Testis (tissue), 3 donors: Measurements from ENCODE around the gene ANKRD28. TPM values are rescaled to one million over a fixed set of nuclear protein-coding genes. Genes with fewer than 3 reads are reported as not detected.

Source experiments
- DNase-seq: peaks from one replicate; pipeline ENCODE4 v3.0.0-alpha.2; 2019
- H3K27ac ChIP-seq, 2 donors: fragments of 200-600 bp; sonication (generic); one replicate each; pipeline ENCODE4 v1.5.1; 2019
- H3K27me3 ChIP-seq: fragments of 200-600 bp; sonication (generic); one replicate; pipeline ENCODE4 v1.5.1; 2019
- H3K36me3 ChIP-seq: fragments of 200-600 bp; sonication (generic); one replicate; pipeline ENCODE4 v1.5.1; 2017; ENCODE audit warnings: low read depth; ENCODE audit errors: missing control alignments
- H3K4me1 ChIP-seq: fragments of 200-600 bp; sonication (generic); one replicate; pipeline ENCODE4 v1.5.1; 2019
- H3K4me3 ChIP-seq, 2 donors: fragments of 200-600 bp; sonication (generic); one replicate each; pipeline ENCODE4 v1.5.1; 2017 to 2019
- H3K9me3 ChIP-seq: fragments of 200-600 bp; sonication (generic); one replicate; pipeline ENCODE4 v1.5.1; 2017
- CTCF ChIP-seq, 3 experiments: fragments of 450-650 bp in 2 of 3; fragments of 200-600 bp in 1 of 3; sonication (generic) in 1 of 3; IDR thresholded peaks; one replicate each; pipeline ENCODE4 v1.5.1; 2016 to 2019; ENCODE audit warnings: antibody characterized with exemption in 3 of 3, mild to moderate bottlenecking in 2 of 3, moderate library complexity in 1 of 3
- POLR2A ChIP-seq: fragments of 450-650 bp; IDR thresholded peaks from one replicate; pipeline ENCODE4 v1.6.1; 2017; ENCODE audit warnings: antibody characterized with exemption, mild to moderate bottlenecking, moderate library complexity
- WGBS, 2 donors: methylation state at CpG; one replicate each; pipeline ENCODE4 v1.1.5; 2018; 5-methylcytosine and 5-hydroxymethylcytosine counted together
- intact Hi-C: fragments of 100-400 bp; cut with DNase I; formaldehyde crosslinking; loops from one replicate; pipeline ENCODE4 v1.15.1; 2023; ENCODE audit warnings: low total_unique reads
- polyA plus RNA-seq: library from polyadenylated mRNA; stranded (reverse); fragments of 350-450 nt; fragmentation: Illumina TruSeq; extraction: RNeasy Lipid Tissue Mini Kit (QIAGEN cat#74804); gene quantifications from one replicate; pipeline ENCODE4 v1.2.3, GENCODE V29; 2014; ENCODE audit warnings: low read depth, low replicate concordance; ENCODE audit not compliant: insufficient read depth
- total RNA-seq, 2 donors: library from RNA; depleted of rRNA; stranded (reverse); fragments of >200 nt; gene quantifications; one replicate each; pipeline ENCODE4 v1.2.3, GENCODE V29; 2016

Gene ANKRD28
- total and polyA plus RNA-seq, 3 donors from 2014 or later: 82.8 to 96.3 (median 93.8) TPM

DNA sequence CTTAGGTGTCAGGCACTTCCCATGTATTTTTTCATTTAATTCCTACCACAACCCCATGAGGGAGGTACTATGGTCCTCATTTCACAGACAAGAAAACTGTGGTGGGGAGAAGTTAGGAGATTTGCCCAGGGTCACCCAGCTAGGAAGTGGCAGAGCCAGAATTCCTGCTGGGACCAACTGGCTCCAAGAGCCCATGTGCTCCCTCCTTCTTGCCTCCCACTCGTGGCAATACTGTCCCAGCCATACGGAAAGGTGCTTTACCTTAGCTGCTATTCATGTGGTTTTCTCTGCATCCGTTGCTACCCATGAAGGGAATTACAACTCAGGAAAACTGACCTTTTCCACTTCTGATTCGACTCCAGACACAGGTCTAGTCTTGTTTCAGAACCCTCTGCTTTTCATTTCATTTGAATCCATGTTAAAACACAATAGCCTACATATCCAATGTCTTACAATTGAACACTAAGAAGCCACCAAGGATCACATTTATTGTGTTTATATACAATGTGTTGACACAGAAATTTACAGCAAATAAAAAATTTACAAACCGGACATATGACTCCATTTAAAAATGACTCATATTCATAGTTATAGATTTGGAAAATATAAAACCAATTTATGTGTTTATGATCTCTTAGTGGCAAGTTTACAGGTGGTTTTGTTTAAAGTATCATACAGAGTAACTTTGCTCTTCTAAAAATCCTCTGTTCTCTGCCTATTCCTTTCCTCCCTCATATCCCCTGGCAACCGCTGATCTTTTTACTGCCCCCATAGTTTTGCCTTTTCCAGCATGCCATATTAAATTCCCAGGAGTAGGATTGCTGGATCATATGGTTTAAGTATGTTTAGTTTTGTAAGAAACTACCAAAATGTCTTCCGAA is 137.5 kb downstream of the ANKRD28 start:
- no peak for TF ChIP-seq CTCF (IDR thresholded peaks at IDR 0.05)
- no peak for TF ChIP-seq POLR2A
- H3K4me1 ChIP-seq: no peaks in the 10 kb centered on the region
- WGBS, 2 donors: 73 to 75% methylated on average over 7 of the region's 7 CpGs

DNA sequence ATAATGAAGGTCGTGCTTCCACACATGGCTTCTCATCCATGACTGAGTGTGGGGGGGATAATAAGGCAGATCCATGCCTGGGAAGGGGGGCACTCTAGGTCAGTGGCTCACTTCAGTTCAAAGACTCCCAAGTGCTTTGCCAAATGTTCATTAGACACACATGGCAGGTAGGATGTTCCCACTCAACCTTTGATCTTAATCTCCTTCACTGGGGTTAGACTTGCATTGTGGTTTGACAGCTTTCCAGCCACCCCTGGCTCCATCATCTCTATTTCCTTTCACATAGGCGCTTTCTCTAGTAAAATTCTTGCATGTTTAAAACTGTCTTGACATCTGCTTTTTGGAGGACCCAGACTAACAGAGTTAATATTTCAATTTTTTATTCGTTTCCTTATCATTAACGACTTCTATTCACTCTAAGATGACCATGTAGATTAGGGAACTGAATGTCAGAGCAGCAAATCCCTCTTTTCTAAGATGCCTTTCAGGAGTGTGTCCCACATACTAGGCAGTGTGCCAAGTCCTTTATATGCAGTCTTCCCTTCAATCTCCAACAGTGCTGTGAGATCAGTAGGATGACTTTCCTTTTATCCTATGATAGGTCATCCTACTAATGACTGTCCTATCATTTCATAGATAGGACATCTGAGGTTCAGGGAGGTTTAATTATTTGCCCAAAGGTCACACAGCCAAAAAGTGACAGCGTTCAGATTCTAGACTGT is 138.4 kb downstream of the ANKRD28 start:
- no peaks in the 10 kb centered on the region for H3K9me3 ChIP-seq
- H3K4me1 ChIP-seq: no peaks in the 10 kb centered on the region
- no peak overlapping the region for H3K27ac ChIP-seq
- no peak for DNase-seq
- WGBS, 2 donors: 71 to 78% methylated on average over 5 of the region's 5 CpGs
- no peaks in the 10 kb centered on the region for H3K36me3 ChIP-seq
- H3K27me3 ChIP-seq: no peaks in the 10 kb centered on the region
- intact Hi-C loops: no loop called here
- no peak overlapping the region for H3K4me3 ChIP-seq
- no peak for TF ChIP-seq POLR2A
- TF ChIP-seq CTCF (IDR thresholded peaks at IDR 0.05): no peak

More for the DNA sequence above, 137.5 kb downstream of the ANKRD28 start:
- Histone ChIP-seq H3K27me3 (no peaks in the 10 kb centered on the region), H3K9me3 (no peaks in the 10 kb centered on the region), H3K36me3 (no peaks in the 10 kb centered on the region), H3K4me3 (no peak overlapping the region), H3K27ac (no peak overlapping the region)
- no peak for DNase-seq
- intact Hi-C loops: no loop called here

DNA sequence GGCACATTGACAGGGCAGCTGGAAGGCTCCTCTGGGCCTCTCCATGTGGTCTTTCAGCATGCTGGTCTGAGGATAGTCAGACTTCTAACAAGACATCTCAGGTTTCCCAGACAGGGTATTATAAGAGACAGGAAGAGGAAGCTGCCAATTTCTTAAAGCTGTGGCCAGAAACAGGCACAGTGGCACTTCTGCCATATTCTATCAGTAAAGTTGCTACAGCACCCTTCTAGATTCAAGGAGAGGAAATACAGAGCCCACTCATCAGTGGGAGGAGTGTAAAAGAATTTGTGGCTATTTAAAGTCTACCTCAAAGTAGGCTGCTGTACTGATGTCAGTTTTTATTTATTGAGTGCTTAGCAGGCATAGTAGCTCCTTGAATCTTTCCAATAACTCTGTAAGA is 140.8 kb downstream of the ANKRD28 start:
- intact Hi-C loops: no loop called here
- Histone ChIP-seq H3K9me3 (no peaks in the 10 kb centered on the region), H3K27me3 (no peaks in the 10 kb centered on the region), H3K36me3 (no peaks in the 10 kb centered on the region), H3K4me3 (no peak overlapping the region), H3K27ac (no peak overlapping the region), H3K4me1 (no peaks in the 10 kb centered on the region)
- no peak for DNase-seq
- TF ChIP-seq POLR2A (no peak), CTCF (IDR thresholded peaks at IDR 0.05) (no peak)

- no peak overlapping the region for H3K4me3 ChIP-seq
- no peaks in the 10 kb centered on the region for H3K36me3 ChIP-seq
- WGBS, 2 donors: 75 to 78% methylated on average over 5 of the region's 5 CpGs
- intact Hi-C loops: no loop called here
- no peaks in the 10 kb centered on the region for H3K27me3 ChIP-seq
- H3K27ac ChIP-seq: no peak overlapping the region
- no peaks in the 10 kb centered on the region for H3K4me1 ChIP-seq
- no peaks in the 10 kb centered on the region for H3K9me3 ChIP-seq
- DNase-seq: no peak
- TF ChIP-seq POLR2A (no peak), CTCF (IDR thresholded peaks at IDR 0.05) (no peak)
These were observed 141.4 kb downstream of the ANKRD28 start for GRCh38 chr3:15656342-15656741.
